Kidney epithelial cell (primary cell): ENCODE results near the gene TLE7. TPM values are rescaled to one million over a fixed set of nuclear protein-coding genes. Genes with fewer than 3 reads are reported as not detected.
A peak's percentile ranks its signal among the peaks of the same experiment; 100 is the strongest.

Source experiments
- DNase-seq: peaks from one replicate; pipeline ENCODE4 v3.0.0-alpha.2; 2010; ENCODE audit warnings: low read depth
- H3K27me3 ChIP-seq: 2 replicates; pipeline ENCODE4 v1.6.0; 2011; ENCODE audit warnings: low read length; ENCODE audit not compliant: control insufficient read depth, insufficient read depth
- H3K36me3 ChIP-seq: 2 replicates; pipeline ENCODE4 v1.5.1; 2011; ENCODE audit warnings: low read length; ENCODE audit not compliant: control insufficient read depth, insufficient read depth
- H3K4me3 ChIP-seq: 2 replicates; pipeline ENCODE4 v1.5.1; 2011; ENCODE audit warnings: low read depth, mild to moderate bottlenecking, control low read depth, low read length
- total RNA-seq: library from RNA; depleted of rRNA; stranded (reverse); fragments of >200 nt; gene quantifications from 2 replicates; pipeline ENCODE4 v1.2.3, GENCODE V29; 2015
- TF ChIP-seq, protein P1 (sequence below): IDR thresholded peaks from 2 replicates; pipeline ENCODE4 v1.5.1; 2011; ENCODE audit warnings: mild to moderate bottlenecking, moderate library complexity, low read length, control low read depth, inconsistent platforms; ENCODE audit not compliant: insufficient read depth, poor library complexity, severe bottlenecking

The TLE7 gene
- total RNA-seq: not detected in 2 replicates

DNA sequence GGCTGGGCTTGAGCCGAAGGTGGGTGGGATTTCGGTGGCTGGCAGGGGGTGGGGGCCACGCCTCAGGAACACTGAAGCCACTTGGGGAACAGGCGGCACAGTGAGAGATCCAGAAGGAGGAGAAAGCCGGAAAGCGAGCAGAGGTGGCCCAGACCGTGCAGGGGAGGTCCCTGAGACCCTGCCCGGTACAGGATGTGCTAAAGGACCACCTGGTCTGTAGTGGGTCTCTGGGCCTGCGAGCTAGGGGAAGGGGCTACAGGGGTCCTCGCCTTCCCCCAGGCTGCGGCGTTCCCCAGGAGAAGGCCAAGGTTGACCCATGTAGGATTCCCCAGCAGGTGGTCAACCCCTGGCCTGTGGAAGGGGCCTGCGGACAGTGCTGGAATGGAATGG is at the start of gene TLE7:
TSS of gene TLE7 (minus strand) at position 4 of the 390 bp plus-strand sequence. CDS start 8,730 bp downstream, outside the sequence.
- TF ChIP-seq, protein P1, sequence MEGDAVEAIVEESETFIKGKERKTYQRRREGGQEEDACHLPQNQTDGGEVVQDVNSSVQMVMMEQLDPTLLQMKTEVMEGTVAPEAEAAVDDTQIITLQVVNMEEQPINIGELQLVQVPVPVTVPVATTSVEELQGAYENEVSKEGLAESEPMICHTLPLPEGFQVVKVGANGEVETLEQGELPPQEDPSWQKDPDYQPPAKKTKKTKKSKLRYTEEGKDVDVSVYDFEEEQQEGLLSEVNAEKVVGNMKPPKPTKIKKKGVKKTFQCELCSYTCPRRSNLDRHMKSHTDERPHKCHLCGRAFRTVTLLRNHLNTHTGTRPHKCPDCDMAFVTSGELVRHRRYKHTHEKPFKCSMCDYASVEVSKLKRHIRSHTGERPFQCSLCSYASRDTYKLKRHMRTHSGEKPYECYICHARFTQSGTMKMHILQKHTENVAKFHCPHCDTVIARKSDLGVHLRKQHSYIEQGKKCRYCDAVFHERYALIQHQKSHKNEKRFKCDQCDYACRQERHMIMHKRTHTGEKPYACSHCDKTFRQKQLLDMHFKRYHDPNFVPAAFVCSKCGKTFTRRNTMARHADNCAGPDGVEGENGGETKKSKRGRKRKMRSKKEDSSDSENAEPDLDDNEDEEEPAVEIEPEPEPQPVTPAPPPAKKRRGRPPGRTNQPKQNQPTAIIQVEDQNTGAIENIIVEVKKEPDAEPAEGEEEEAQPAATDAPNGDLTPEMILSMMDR: no peak
- DNase-seq: no peak

DNA sequence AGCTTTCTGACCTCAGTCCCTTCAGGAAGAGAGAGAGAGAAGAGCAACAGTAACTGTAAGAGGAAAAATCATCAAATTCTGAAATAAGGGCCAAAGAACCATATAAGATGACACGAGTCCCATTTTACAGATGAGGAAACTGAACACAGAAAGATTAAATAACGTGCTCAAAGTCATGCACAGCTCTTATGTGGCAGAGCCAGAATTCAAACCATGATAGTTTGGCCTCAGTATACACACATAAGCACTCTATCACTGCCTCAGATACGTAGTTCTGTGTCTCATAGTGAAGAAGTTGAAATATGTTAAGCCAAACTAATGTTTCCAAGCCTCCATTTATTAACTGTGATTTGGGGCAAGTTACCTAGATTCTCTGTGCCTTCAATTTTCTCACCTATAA is 49.2 kb upstream of the TLE7 start:
- no peak for DNase-seq
- TF ChIP-seq, protein P1: no peak
- H3K36me3 ChIP-seq: no peaks in the 10 kb centered on the region
- no peaks in the 10 kb centered on the region for H3K27me3 ChIP-seq
- no peak overlapping the region for H3K4me3 ChIP-seq

More for the DNA sequence above, at the start of gene TLE7:
- Histone ChIP-seq H3K36me3 (no peaks in the 10 kb centered on the region), H3K27me3 (no peaks in the 10 kb centered on the region), H3K4me3 (no peak within 1 kb of the TSS)

DNA sequence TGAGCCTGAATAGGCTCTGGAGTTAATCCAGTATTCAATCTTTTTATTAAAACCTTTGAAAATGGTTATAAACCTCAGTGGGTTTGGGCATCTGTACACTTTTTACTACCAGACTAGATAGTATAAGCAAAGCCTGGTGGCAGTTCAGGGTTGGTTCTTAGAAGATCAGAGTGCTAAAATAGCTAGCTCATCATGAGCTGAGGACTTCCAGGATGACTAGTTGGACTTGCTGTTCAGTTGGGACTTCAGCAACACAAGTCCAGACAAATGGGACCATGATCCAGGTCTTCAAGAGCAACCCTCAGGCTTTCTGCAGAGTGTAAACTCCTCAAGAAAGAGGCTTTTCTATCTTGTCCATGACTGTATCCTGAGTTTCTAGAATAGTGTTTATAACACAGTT is 48.5 kb upstream of the TLE7 start:
- no peaks in the 10 kb centered on the region for H3K36me3 ChIP-seq
- H3K4me3 ChIP-seq: no peak overlapping the region
- TF ChIP-seq, protein P1: no peak
- no peaks in the 10 kb centered on the region for H3K27me3 ChIP-seq
- no peak for DNase-seq

DNA sequence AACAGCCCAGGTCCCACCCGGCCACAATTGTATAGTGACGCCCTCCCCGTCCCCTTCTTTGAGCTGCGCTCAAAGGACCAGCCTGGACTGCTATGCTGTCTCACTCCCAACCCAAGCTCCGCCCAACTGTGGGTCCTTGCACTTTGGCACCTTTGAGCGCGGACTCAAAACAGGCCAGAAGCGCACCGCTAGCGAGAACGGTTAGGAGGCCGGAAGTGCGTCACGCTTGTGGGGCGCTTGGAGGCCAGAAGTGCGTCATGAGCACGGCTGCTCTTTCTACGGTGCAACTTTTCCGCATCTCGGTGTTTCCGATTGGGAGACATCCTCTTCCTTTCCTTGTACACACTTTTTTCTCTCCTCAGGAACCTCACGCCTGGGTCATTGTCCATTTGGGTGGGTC is 47.3 kb upstream of the TLE7 start, which contains the start of gene ZNF19:
TSS of gene ZNF19 (minus strand) at position 203 of the 400 bp plus-strand sequence. CDS start 7,210 bp downstream, outside the sequence.
- no peak for DNase-seq
- no peak within 1 kb of the TSS for H3K4me3 ChIP-seq
- TF ChIP-seq, protein P1: no peak
- H3K27me3 ChIP-seq: no peaks in the 10 kb centered on the region
- no peaks in the 10 kb centered on the region for H3K36me3 ChIP-seq

DNA sequence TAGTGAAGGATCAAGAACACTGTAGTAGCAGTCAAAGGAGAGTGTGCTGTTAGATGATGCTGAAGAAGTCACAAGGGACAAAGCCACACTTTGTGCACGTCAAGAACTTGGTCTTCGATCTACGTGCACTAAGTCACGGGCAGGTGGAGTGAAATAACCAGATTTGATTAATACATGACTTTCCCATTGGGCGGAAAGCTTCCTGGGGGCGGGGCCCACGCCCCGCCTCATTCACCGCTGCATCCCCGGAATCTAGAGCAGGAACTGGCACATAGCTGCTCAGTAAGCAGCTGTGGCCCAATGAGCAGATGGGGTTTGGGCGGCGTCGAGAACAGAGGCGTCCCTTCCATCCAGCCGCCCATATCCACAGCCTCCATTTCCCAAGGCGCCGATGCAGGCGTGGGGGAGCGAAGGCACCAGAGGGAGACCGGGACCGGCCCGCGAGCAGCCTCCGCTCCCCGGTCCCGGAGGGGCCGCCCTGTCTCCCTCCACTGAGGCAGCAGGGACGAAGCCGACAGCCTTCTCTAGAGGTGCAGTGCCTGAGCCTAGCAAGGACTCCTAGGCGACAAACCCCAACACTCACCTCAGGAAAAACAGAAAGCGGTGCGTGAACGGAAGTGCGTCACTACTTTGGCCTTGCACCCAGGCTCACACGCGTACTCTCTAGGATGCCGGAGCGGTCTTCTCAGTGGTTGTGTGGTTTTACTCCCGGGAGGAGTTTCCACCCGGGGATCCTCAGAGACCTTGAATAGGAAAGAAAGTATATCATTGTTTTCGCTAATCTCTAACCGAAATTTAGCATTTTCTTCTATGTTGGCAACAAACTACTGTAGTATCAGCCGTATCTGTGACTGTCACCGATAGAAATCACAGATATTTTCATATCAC is 42.4 kb upstream of the TLE7 start:
- H3K36me3 ChIP-seq: no peaks in the 10 kb centered on the region
- H3K27me3 ChIP-seq: no peaks in the 10 kb centered on the region
- H3K4me3 ChIP-seq: peak overlapping the region; percentile 65
- peak; percentile 72 for DNase-seq
- TF ChIP-seq, protein P1: no peak
